ENCODE results near the gene TXLNA.

DNA sequence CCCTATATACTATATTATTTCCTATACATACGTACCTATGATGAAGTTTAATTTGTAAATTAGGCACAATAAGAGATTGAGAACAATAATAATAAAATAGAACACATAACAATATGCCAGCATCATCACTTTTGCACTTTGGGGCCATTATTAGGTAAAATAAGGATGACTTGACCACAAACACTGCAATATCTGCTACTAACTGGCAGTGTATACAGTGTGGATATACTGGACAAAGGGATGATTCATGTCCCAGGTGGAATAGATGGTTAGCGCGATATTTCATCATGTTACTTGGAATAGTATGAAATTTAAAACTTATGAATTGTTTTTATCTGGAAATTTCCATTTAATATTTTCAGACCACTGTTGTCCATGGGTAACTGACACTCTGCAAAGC is 35.4 kb upstream of the TXLNA start:
- TF ChIP-seq, protein P1, sequence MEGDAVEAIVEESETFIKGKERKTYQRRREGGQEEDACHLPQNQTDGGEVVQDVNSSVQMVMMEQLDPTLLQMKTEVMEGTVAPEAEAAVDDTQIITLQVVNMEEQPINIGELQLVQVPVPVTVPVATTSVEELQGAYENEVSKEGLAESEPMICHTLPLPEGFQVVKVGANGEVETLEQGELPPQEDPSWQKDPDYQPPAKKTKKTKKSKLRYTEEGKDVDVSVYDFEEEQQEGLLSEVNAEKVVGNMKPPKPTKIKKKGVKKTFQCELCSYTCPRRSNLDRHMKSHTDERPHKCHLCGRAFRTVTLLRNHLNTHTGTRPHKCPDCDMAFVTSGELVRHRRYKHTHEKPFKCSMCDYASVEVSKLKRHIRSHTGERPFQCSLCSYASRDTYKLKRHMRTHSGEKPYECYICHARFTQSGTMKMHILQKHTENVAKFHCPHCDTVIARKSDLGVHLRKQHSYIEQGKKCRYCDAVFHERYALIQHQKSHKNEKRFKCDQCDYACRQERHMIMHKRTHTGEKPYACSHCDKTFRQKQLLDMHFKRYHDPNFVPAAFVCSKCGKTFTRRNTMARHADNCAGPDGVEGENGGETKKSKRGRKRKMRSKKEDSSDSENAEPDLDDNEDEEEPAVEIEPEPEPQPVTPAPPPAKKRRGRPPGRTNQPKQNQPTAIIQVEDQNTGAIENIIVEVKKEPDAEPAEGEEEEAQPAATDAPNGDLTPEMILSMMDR (IDR thresholded peaks at IDR 0.05): no peak
- TF ChIP-seq POLR2A (IDR thresholded peaks at IDR 0.05): no peak
